ENCODE data around the gene LECT2.
A peak's percentile ranks its signal among the peaks of the same experiment; 100 is the strongest.

LECT2 gene

GRCh38 chr5:135973323-135974020 lies 18.7 kb upstream of the LECT2 start:
- no peaks in the 10 kb centered on the region for H3K4me1 Mint-ChIP-seq
- no peak for DNase-seq (ENCODE audit: low spot score in 2 of 2)

GRCh38 chr5:135971701-135972100 lies 16.9 kb upstream of the LECT2 start:
- no peaks in the 10 kb centered on the region for H3K4me1 Mint-ChIP-seq
- H3K27ac Mint-ChIP-seq = no peak overlapping the region
- ATAC-seq (ENCODE audit: low read depth) = no peak
- H3K36me3 Mint-ChIP-seq = no peaks in the 10 kb centered on the region
- no peak overlapping the region for H3K4me3 Mint-ChIP-seq
- no peak for DNase-seq (ENCODE audit: low spot score in 2 of 2)
- H3K9me3 Mint-ChIP-seq = peaks cover 8% of the 10 kb centered on the region
- peaks cover 28% of the 10 kb centered on the region for H3K27me3 Mint-ChIP-seq

More at GRCh38 chr5:135973323-135974020, 18.7 kb upstream of the LECT2 start:
- no peak for ATAC-seq (ENCODE audit: low read depth)
- Mint-ChIP-seq H3K4me3 (no peak overlapping the region), H3K27me3 (peaks cover 32% of the 10 kb centered on the region), H3K36me3 (no peaks in the 10 kb centered on the region), H3K9me3 (peaks cover 8% of the 10 kb centered on the region), H3K27ac (no peak overlapping the region)

GRCh38 chr5:135966790-135967189 lies 12.0 kb upstream of the LECT2 start:
- peaks cover 3% of the 10 kb centered on the region for H3K4me1 Mint-ChIP-seq
- peaks cover 5% of the 10 kb centered on the region for H3K27me3 Mint-ChIP-seq
- H3K36me3 Mint-ChIP-seq = no peaks in the 10 kb centered on the region
- no peak overlapping the region for H3K4me3 Mint-ChIP-seq
- no peak overlapping the region for H3K27ac Mint-ChIP-seq
- no peak for ATAC-seq (ENCODE audit: low read depth)
- DNase-seq (ENCODE audit: low spot score in 2 of 2) = no peak
- H3K9me3 Mint-ChIP-seq = peaks cover 8% of the 10 kb centered on the region

GRCh38 chr5:135966165-135966564 lies 11.4 kb upstream of the LECT2 start:
- peaks cover 3% of the 10 kb centered on the region for H3K4me1 Mint-ChIP-seq
- H3K4me3 Mint-ChIP-seq = no peak overlapping the region
- H3K9me3 Mint-ChIP-seq = peaks cover 8% of the 10 kb centered on the region
- DNase-seq (ENCODE audit: low spot score in 2 of 2) (no peak), ATAC-seq (ENCODE audit: low read depth) (no peak)
- H3K27ac Mint-ChIP-seq = no peak overlapping the region
- H3K27me3 Mint-ChIP-seq = peaks cover 3% of the 10 kb centered on the region
- H3K36me3 Mint-ChIP-seq = no peaks in the 10 kb centered on the region

GRCh38 chr5:135965504-135965903 lies 10.7 kb upstream of the LECT2 start:
- ATAC-seq (ENCODE audit: low read depth) (no peak), DNase-seq (ENCODE audit: low spot score in 2 of 2) (no peak)
- H3K27ac Mint-ChIP-seq = no peak overlapping the region
- H3K36me3 Mint-ChIP-seq = no peaks in the 10 kb centered on the region
- H3K4me3 Mint-ChIP-seq = no peak overlapping the region
- peaks cover 3% of the 10 kb centered on the region for H3K4me1 Mint-ChIP-seq
- H3K27me3 Mint-ChIP-seq = peaks cover 3% of the 10 kb centered on the region
- H3K9me3 Mint-ChIP-seq = peaks cover 5% of the 10 kb centered on the region

- ATAC-seq (ENCODE audit: low read depth) (no peak), DNase-seq (ENCODE audit: low spot score in 2 of 2) (no peak)
- peaks cover 3% of the 10 kb centered on the region for H3K9me3 Mint-ChIP-seq
- H3K4me1 Mint-ChIP-seq = peaks cover 3% of the 10 kb centered on the region
- no peaks in the 10 kb centered on the region for H3K36me3 Mint-ChIP-seq
- peaks cover 3% of the 10 kb centered on the region for H3K27me3 Mint-ChIP-seq
- no peak overlapping the region for H3K27ac Mint-ChIP-seq
- H3K4me3 Mint-ChIP-seq = no peak overlapping the region
Observed at GRCh38 chr5:135964670-135965320, 10.0 kb upstream of the LECT2 start.

GRCh38 chr5:135955525-135955924 lies 742 bp upstream of the LECT2 start:
- no peak for DNase-seq (ENCODE audit: low spot score in 2 of 2)
- ATAC-seq (ENCODE audit: low read depth) = peak; percentile 98
- no peak overlapping the region for H3K27ac Mint-ChIP-seq
- H3K4me1 Mint-ChIP-seq = peaks cover 4% of the 10 kb centered on the region
- H3K27me3 Mint-ChIP-seq = peaks cover 10% of the 10 kb centered on the region
- H3K9me3 Mint-ChIP-seq = peaks cover 2% of the 10 kb centered on the region
- no peaks in the 10 kb centered on the region for H3K36me3 Mint-ChIP-seq
- no peak overlapping the region for H3K4me3 Mint-ChIP-seq

GRCh38 chr5:135953850-135954249 lies 933 bp downstream of the LECT2 start:
- peaks cover 6% of the 10 kb centered on the region for H3K27me3 Mint-ChIP-seq
- H3K4me1 Mint-ChIP-seq = peaks cover 4% of the 10 kb centered on the region
- no peak overlapping the region for H3K4me3 Mint-ChIP-seq
- no peak for ATAC-seq (ENCODE audit: low read depth)
- no peaks in the 10 kb centered on the region for H3K36me3 Mint-ChIP-seq
- no peak overlapping the region for H3K27ac Mint-ChIP-seq
- peaks cover 2% of the 10 kb centered on the region for H3K9me3 Mint-ChIP-seq
- no peak for DNase-seq (ENCODE audit: low spot score in 2 of 2)

GRCh38 chr5:135952683-135953082 lies 2.1 kb downstream of the LECT2 start:
- H3K4me1 Mint-ChIP-seq = peaks cover 4% of the 10 kb centered on the region
- H3K27me3 Mint-ChIP-seq = peaks cover 1% of the 10 kb centered on the region
- ATAC-seq (ENCODE audit: low read depth) (no peak), DNase-seq (ENCODE audit: low spot score in 2 of 2) (no peak)
- no peaks in the 10 kb centered on the region for H3K36me3 Mint-ChIP-seq
- H3K27ac Mint-ChIP-seq = no peak overlapping the region
- peaks cover 2% of the 10 kb centered on the region for H3K9me3 Mint-ChIP-seq
- H3K4me3 Mint-ChIP-seq = no peak overlapping the region

- Mint-ChIP-seq H3K27ac (no peak overlapping the region), H3K27me3 (peaks cover 1% of the 10 kb centered on the region), H3K9me3 (peaks cover 2% of the 10 kb centered on the region), H3K4me1 (peaks cover 4% of the 10 kb centered on the region), H3K4me3 (no peak overlapping the region), H3K36me3 (no peaks in the 10 kb centered on the region)
- no peak for ATAC-seq (ENCODE audit: low read depth)
- no peak for DNase-seq (ENCODE audit: low spot score in 2 of 2)
Observed at GRCh38 chr5:135951807-135952206, 3.0 kb downstream of the LECT2 start.

GRCh38 chr5:135951257-135951656 lies 3.5 kb downstream of the LECT2 start:
- Mint-ChIP-seq H3K9me3 (peaks cover 2% of the 10 kb centered on the region), H3K4me1 (peaks cover 4% of the 10 kb centered on the region), H3K36me3 (no peaks in the 10 kb centered on the region), H3K27ac (no peak overlapping the region), H3K27me3 (peaks cover 1% of the 10 kb centered on the region), H3K4me3 (no peak overlapping the region)
- DNase-seq (ENCODE audit: low spot score in 2 of 2) = no peak
- no peak for ATAC-seq (ENCODE audit: low read depth)

GRCh38 chr5:135950611-135951010 lies 4.2 kb downstream of the LECT2 start:
- no peak for ATAC-seq (ENCODE audit: low read depth)
- H3K4me3 Mint-ChIP-seq = no peak overlapping the region
- no peak for DNase-seq (ENCODE audit: low spot score in 2 of 2)
- H3K27me3 Mint-ChIP-seq = peaks cover 1% of the 10 kb centered on the region
- H3K36me3 Mint-ChIP-seq = no peaks in the 10 kb centered on the region
- peaks cover 3% of the 10 kb centered on the region for H3K4me1 Mint-ChIP-seq
- H3K27ac Mint-ChIP-seq = no peak overlapping the region
- peaks cover 2% of the 10 kb centered on the region for H3K9me3 Mint-ChIP-seq

GRCh38 chr5:135944967-135945560 lies 9.7 kb downstream of the LECT2 start:
- Mint-ChIP-seq H3K27me3 (peaks cover 5% of the 10 kb centered on the region), H3K4me1 (no peaks in the 10 kb centered on the region), H3K4me3 (no peak overlapping the region), H3K27ac (no peak overlapping the region), H3K36me3 (no peaks in the 10 kb centered on the region), H3K9me3 (no peaks in the 10 kb centered on the region)
- no peak for ATAC-seq (ENCODE audit: low read depth)
- DNase-seq (ENCODE audit: low spot score in 2 of 2) = peak in 1 of 2 donors; percentile 18

- Mint-ChIP-seq H3K36me3 (no peaks in the 10 kb centered on the region), H3K27me3 (peaks cover 5% of the 10 kb centered on the region), H3K27ac (no peak overlapping the region), H3K4me3 (no peak overlapping the region), H3K9me3 (no peaks in the 10 kb centered on the region), H3K4me1 (no peaks in the 10 kb centered on the region)
- ATAC-seq (ENCODE audit: low read depth) = no peak
- DNase-seq (ENCODE audit: low spot score in 2 of 2) = no peak
Observed at GRCh38 chr5:135944564-135944963, 10.2 kb downstream of the LECT2 start.
